Measurements from ENCODE around the gene ESPN.
"Not testable (repeated sequence)": the region's sequence is repeated elsewhere in the genome, so short reads cannot be mapped to it uniquely, and the experiment has no call there.

ESPN gene

DNA sequence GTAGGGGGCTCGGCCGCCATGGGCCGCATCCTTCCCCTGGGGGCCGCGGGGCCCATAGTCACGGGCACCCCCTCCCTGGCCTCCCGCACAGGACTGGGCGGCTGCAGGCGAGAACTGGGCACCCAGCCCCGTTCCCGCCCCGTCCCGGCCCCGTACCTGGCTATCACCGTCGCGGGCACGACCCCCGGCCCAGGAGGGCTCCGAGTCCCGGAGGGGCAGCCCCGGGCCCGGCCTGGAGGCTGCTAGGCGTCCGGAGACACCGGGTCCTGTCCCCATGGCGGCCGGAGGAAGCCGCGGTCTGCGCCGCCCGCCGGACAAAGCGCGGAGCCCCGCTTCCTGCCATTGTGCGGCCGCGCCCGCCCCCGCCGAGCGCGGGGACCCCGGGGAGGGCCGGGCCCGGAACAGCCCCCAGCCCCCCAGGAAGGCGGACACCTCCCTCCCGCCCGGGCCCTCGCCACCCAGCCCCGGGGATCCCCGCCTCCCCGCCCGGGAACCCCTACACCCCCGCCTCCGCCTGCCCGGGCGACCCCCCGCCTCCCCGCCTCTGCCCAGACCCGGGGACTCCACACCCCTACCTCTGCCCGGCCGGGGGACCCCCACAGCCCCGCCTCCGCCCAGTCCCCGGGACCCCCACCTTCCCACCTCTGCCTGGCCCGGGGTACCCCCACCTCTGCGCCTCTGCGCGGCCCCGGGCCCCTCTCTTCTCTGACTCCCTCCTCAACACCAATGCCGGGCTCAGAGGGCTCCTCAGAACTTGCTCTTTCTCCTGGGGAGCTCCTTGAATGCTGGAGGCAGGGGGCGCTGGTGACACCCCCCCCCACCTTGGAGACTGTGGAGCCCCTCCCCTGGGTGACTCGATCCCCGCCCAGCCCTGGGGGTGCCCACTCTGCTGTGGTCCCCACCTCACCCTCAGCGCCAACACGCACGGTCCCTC is 60.9 kb downstream of the ESPN start:
- DNase-seq (ENCODE audit: low read depth) = no peak

DNA sequence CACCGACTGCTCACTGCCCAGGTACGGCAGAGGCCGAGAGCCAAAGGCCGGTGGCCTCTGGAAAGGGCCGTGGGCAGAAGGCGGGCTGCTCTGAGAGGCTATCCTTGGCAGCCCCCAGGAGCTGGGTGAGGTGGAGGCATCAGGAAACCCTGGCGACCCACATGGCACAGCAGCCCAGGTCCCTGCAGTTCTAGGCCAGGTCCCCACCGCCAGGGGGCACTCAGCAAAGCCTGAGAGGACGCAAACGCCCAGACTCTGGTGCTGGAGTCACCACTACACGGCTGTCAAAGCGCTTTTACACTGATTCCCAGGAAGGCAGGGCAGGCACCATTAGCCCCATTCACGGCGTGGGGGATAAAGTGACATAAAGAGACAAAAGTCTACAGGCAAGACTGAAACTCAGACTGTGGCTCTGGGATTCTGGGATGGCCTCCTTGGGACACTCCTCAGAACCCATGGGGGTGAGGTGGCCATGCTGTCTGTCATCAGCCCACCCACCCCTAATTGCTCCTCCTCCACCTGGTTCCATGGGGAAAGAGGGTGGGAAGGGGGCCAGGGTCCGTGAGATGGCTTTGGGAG is 61.9 kb downstream of the ESPN start:
- DNase-seq (ENCODE audit: low read depth) = peak; percentile 42

DNA sequence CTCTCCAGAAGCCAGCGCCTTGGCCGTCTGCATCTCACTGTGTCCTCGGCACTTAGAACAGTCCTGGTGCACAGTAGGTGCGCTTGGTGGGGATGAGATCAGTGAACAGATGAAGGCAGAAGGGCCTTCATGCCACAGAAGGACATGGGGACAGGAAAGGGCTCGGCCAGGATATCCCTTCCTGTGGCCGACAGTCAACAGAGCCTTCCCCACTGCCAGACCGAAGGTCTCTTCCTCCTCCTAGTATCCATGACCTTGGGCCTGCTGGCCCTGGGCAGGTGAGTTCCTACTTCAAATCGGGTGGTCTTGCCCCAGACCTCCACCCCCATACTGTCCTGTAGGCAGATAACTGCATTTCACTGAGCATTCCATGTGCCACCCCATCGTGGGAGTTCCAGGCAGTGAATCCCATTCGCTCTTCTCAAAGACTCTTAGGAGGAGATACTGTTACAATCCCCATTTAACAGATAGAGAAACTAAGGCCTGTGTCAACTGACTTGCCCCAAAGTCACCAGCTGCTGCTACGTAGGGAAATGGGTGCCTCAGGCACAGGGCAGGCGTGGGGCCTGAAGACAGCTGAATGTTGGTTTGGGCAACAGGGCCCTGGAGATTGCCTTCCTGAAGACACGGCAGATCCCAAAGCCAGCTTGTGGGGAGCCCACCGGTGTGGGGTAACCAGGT is 63.4 kb downstream of the ESPN start:
- no peak for DNase-seq (ENCODE audit: low read depth)

- no peak for DNase-seq (ENCODE audit: low read depth)
Observed at GRCh38 chr1:6488602-6489382, 64.2 kb downstream of the ESPN start.

- no peak for DNase-seq (ENCODE audit: low read depth)
Observed at GRCh38 chr1:6489383-6489765, 64.8 kb downstream of the ESPN start.

- no peak for DNase-seq (ENCODE audit: low read depth)
Observed at GRCh38 chr1:6489799-6490180, 65.2 kb downstream of the ESPN start.

DNA sequence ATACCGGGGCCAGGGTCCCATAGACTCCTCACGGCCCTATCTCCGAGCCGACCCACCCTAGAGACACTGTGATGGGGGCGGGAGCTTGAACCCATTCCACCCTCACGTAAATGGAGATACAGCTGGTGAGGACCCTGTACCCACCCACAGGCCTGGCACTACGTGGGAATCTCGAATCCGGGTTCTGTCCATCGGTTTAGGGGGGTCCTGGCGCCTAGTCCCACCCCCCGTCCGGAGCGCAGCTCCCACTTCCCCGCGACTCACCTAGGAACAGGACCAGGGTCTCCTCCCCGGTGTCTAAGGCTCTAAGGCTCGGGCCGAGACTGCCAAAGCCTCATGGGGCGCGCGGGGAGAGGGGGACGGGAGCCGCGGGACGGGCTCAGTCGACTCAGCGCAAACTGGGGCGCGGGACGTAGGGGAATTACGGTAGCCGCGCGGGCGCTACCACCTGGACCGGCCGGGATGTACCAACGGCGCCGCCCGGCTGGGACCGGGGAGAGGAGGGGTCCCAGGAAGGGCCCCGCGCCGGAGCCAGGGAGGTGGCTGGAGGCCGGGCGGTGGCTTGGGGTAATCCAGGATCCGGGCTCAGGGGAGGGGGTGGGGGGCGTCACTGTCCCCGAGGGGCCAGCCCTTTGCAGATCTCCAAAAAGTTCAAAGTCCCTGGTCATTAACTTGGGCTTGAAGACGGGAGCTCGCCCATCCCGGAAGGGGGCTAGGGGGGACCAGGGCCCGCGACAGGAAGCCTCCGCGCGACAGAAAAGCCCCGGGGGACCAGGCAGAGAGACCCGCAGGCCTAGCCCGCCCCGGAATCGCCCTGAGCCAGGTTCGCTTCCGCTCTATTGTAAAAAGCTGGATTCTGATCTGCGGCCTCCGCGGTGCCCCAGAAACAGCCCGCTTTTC is 65.9 kb downstream of the ESPN start:
- DNase-seq (ENCODE audit: low read depth) = peak; percentile 18

DNA sequence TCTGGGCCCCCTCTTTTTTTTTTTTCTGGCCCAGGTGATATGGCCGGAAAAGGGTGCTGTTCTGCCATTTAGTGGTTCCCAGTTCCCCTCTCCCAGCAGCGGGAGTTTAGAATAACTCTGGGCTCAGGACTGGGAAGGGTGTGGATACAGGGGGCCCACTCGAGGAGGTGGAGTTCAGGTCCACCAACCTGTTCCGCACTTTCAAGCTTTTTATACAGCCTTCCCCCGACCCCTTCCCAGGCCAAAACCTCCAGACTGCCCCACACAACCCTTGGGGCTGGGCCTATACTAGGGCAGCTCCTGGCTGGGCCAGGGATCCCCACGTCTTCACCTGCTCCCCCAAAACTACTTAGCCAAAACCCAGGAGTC is 66.5 kb downstream of the ESPN start:
- DNase-seq (ENCODE audit: low read depth) = no peak

- DNase-seq (ENCODE audit: low read depth) = peak; percentile 27
Observed at GRCh38 chr1:6491480-6491962, 66.9 kb downstream of the ESPN start, which contains the start of gene PLEKHG5. Gene PLEKHG5 (minus strand): TSS chr1:6491667. CDS start chr1:6477571, 14,096 bp downstream.

DNA sequence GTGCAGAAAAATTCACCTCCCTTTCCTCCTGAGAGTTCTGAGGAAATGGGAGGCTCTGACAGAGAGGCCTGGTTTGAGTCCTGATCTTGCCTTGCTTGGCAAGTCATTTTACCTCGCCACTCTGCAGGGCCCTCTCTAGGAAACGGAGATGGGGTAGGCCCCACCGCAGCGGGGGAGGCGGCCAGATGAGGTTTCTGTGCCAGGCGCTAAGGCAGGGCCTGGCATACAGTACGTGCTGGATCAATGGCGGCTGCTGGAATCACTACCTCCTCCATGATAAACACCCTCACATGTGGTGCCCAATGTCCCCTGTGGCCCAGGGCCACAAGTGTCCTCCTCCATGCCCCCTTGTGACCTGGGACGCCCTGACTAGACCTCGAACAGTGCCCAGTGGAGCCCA is 67.4 kb downstream of the ESPN start:
- DNase-seq (ENCODE audit: low read depth) = no peak

DNA sequence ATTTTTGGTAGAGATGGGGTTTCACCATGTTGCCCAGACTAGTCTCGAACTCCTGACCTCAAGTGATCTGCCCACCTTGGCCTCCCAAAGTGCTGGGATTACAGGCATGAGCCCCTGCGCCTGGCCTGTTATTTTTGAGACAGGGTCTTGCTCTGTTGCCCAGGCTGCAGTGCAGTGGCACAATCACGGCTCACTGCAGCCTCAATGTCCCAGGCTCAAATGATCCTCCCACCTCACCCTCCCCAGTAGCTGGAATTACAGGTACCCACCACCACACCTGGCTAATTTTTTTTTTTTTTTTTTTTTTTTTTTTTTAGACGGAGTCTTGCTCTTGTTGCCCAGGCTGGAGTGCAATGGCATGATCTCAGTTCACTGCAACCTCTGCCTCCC is 69.3 kb downstream of the ESPN start:
- not testable (repeated sequence) for DNase-seq (ENCODE audit: low read depth)

DNA sequence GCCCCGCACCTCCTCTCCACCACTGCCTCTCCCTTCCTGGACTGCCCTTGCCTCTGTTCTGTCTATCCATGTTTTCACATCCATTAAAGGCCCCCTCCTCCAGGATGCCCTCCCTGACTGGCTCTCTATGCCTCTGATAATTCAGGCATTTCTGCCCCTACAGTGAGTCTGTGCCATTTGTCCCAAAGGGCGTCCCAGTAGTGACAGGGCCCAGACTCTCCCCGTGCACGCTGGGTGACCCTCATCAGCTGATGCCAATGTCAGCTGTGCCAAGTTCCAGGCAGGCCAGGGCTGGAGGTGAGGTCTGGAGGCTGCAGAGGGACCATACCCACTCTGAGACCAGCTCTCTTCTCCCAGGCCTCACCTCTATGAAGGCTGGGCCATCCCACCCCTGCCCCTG is 70.1 kb downstream of the ESPN start:
- no peak for DNase-seq (ENCODE audit: low read depth)

GRCh38 chr1:6495041-6495441 is 70.5 kb downstream of the ESPN start:
- DNase-seq (ENCODE audit: low read depth) = no peak

- DNase-seq (ENCODE audit: low read depth) = no peak
Observed at GRCh38 chr1:6495540-6496364, 71.2 kb downstream of the ESPN start.

DNA sequence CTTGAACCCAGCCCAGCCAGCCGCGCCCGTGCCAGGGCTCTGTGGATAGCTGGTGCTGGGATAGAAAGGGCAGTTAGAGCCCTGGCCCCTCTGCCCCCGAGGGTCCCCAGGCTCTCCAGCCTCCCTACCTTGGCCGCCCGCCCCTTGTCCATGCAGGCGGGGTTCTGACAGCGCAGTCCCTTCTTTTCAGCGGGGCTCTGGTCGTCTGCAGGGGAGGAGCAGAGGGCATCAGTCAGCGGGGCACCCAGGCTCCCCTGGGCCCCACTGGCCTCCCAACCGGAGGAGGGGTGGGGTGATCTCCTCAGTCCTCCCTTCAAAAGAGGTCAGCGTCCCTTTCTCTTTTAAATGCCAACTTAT is 71.8 kb downstream of the ESPN start:
- no peak for DNase-seq (ENCODE audit: low read depth)

- no peak for DNase-seq (ENCODE audit: low read depth)
Observed at GRCh38 chr1:6496890-6497214, 72.3 kb downstream of the ESPN start.

GRCh38 chr1:6497215-6497866 is 72.8 kb downstream of the ESPN start:
- no peak for DNase-seq (ENCODE audit: low read depth)

GRCh38 chr1:6497867-6498575 is 73.4 kb downstream of the ESPN start:
- no peak for DNase-seq (ENCODE audit: low read depth)

DNA sequence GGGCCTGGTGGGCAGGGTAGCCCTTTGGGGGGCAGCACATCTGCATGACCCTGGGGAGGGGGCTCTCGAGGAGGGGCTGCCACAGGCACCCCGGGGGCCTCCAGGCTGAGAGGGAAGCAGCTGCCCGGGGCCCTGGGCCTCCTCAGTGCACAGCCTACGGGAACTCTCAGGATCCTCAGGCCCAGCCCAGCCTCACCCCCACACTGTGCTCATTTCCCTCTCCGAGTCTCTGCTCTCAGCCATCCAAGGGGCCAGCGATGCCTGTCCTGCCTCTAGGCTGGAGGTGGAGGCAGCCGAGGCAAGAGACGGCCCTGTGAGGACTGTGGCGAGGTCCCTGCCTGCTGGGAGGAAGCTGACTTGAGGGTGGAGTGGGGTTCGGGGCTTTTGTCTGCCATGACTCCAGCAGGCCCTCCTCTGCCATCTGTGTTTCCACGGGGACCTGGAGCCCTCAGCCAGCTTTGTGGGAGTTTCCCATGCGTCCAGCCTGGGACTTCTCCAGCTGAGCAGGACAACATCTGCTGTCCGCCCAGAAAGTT is 74.1 kb downstream of the ESPN start:
- DNase-seq (ENCODE audit: low read depth) = no peak

Data from non-pigmented ciliary epithelial cell (primary cell).